HK-2 (cell line): ENCODE data around the gene MFN1.
"Not testable (repeated sequence)": the region's sequence is repeated elsewhere in the genome, so short reads cannot be mapped to it uniquely, and the experiment has no call there.

Source experiments
- DNase-seq: peaks from one replicate; pipeline ENCODE4 v3.0.0-alpha.2; 2018; ENCODE audit not compliant: unreplicated experiment

MFN1 gene

GRCh38 chr3:179347345-179348194, at the start of gene MFN1:
TSS of gene MFN1 (plus strand) at chr3:179347709. CDS start at chr3:179348852, 1,143 bp downstream.
- peak; percentile 93 for DNase-seq

- no peak for DNase-seq
These were observed 49.4 kb upstream of the MFN1 start for GRCh38 chr3:179297971-179298725.

DNA sequence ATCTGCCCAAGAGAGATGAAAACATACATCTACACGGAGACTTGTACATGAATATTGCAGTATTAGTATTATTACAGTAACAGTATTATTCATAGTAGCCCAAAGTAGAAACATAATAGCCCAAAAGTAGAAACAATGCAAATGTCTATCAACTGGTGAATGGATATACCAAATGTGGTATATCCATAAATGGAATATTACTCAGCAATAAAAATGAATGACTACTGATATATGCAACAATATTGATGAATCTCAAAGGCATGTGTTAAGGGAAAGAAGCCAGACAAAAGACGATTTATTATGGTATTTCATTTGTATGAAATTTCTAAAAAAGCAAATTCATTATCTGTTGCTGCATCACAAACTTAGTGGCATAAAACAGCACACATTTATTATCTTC, 48.2 kb upstream of the MFN1 start:
- no peak for DNase-seq

- no peak for DNase-seq
These were observed 47.4 kb upstream of the MFN1 start for GRCh38 chr3:179299999-179300613.

DNA sequence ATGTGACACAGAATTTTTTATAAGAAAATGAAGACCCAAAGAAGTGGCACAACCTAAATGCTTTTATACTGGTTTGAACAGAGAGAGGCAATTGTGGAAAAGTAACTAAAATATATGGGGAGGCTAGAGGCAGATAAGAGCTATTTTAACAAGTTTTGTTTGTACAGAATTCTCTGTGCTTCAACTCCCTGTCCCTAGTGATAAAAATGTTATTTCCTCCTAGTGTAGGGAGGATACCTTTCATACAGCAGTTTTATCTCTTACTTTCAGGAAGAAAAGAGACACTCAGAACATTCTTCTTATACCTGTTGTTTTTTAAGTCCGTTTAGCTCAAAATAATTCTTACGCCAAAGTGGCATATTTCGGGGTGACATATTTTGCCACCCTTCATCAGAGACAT, 45.9 kb upstream of the MFN1 start:
- DNase-seq, result no peak

DNA sequence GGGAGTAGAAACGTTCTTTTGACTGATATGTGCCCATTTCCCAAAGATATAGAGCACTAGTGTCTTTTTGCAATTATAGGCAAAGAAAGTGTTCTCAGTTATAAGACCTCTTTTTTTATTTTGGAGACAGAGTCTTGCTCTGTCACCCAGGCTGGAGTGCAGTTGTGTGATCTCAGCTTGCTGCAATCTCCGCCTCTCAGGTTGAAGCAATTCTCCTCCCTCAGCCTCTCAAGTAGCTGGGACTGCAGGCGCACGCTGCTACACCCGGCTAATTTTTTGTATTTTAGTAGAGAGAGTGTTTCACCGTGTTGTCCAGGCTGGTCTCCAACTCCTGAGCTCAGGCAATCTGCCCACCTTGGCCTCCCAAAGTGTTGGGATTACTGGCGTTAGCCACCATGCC, 45.4 kb upstream of the MFN1 start:
- no peak for DNase-seq

- DNase-seq, result no peak
These were observed 42.9 kb upstream of the MFN1 start for GRCh38 chr3:179304605-179305004.

DNA sequence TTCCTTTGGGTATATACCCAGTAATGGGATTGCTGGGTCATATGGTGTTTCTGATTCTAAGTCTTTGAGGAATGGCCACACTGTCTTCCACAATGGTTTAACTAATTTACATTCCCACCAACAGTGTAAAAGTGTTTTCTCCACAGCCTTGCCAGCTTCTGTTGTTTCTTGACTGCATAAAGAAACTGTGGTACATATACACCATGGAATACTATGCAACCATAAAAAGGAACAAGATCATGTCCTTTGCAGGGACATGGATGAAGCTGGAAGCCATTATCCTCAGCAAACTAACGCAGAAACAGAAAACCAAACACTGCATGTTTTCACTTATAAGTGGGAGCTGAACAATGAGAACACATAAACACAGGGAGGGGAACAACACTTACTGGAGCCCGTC, 40.1 kb upstream of the MFN1 start:
- DNase-seq, result not testable (repeated sequence)

GRCh38 chr3:179308001-179308400, 39.5 kb upstream of the MFN1 start:
- no peak for DNase-seq

DNA sequence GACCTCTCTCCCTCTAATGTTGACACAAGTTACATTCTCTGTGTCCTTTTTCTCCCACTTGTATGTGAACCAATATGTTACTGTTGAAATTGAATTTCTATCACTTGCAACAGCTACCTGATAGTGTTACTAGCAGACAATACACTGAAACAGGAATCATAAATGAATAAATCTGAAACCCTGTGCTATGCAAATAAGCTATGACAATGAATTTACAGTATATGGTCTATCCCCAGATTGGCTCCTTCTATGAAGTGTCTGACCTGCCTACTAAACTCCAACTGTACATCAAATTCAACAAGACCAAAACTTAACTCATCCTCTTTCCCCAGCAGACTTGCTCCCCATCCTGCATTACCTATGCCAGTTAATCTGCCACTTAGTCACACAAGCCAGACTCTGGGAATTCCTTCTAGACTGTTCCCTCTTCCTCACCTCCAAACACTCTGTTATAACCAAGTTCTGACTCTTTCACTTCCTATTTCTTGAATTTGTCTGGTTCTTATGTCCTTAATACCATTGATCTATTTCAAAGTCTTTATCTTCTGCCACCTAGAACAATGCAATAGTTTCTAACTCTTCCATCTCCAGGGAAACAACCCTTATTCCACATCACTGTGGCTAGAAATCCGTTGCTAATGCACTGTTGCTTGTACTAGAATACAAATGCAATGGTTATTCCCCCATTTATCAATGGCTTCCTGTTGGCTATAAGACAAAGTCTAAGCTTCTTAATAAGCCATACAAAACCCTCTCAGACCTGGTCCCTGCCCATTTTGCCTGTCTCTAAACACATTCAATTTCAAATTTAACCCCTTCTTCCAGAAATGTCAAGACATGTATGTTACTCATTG, 38.1 kb upstream of the MFN1 start:
- DNase-seq, result no peak

GRCh38 chr3:179318876-179319275, 28.6 kb upstream of the MFN1 start:
- no peak for DNase-seq

- peak; percentile 21 for DNase-seq
These were observed 25.7 kb upstream of the MFN1 start for GRCh38 chr3:179321668-179322285.

- DNase-seq, result peak; percentile 89
These were observed 25.0 kb upstream of the MFN1 start, which contains the start of gene ZNF639 for GRCh38 chr3:179322286-179323196. TSS of gene ZNF639 (plus strand) at chr3:179323031. CDS start at chr3:179328294, 5,263 bp downstream.

DNA sequence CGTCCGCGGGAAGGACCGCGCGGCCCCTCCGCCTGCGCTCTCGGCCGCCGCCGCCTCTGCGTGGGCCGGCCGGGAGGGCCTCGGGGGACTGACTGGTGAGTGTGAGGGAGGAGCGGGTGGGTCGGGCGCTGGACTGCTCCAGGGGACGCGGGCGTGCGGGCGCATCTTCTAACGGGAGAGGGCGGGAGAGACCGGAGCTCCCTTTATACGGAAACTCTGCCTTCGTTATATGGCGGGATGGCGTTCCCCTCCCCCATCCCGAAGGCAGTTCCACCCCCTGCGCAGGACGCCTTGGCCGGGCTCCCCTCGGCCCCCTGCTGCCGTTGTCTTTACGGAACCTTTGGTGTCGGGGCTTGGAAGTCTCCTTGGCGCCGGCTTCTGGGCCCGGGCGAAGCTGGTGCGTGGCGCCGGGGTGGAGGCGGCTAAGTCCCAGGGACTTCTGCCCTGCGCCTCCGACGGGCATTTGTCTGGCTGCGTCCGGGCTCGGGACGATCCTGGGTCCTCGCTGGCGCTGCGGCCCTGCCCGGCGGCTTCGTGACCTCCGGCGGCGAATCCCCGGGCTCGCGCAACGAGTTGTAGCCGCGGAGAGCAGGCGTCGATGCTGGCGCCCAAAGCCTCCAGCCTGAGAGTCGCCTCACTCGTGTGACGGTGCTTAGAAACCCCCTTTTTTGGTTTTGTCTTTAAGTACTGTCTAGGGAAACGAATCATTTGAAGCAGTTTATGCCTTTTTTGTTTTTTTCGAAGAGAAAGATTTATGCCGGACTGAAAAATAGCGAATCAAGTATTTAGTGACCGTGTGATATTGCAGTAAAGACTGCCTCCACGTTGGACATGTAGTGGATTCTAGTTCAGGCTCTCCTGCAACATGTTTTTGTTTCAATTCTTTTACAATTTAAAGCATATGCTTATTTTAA, 24.1 kb upstream of the MFN1 start:
- peak; percentile 75 for DNase-seq

DNA sequence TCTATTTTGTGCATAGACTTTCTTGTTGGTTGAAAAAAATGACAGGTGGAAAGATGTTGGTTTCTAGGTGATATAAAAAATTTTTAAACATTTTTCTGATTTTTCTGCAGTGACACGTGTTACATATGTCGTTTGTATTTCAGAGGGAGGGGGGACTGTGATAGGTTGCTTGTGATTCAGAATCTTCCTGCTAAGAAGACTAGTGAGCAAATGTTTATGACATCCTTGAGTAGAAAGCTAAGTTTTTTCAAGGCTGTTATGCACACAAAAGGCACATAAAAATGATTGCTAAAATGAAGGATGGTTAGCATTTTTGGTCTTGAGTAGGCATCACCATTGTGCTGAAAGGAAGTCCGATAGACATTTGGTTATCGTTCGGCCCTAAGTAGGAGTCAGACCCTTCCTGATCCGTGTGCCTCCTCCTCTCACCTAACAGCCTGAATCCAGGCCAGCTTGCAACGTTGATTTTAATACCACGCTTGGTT, 23.2 kb upstream of the MFN1 start:
- DNase-seq, result no peak

DNA sequence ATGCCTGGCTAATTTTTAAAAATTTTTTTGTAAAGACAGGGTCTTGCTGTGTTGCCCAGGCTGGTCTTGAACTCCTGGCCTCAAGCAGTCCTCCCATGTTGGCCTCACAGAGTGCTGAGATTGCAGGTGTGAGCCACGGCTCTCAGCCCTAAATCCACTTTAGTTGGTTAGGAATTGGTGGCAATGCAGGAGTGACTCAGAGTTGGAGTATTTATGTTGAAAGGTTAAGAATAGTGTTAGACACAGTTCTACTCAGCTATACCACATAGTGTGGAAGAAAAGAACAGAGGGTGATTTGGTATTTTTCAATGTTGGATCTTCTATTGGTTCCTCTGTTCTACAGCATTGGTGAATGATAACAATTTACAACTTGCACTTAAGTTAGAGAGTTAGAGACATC, 17.1 kb upstream of the MFN1 start:
- no peak for DNase-seq

DNA sequence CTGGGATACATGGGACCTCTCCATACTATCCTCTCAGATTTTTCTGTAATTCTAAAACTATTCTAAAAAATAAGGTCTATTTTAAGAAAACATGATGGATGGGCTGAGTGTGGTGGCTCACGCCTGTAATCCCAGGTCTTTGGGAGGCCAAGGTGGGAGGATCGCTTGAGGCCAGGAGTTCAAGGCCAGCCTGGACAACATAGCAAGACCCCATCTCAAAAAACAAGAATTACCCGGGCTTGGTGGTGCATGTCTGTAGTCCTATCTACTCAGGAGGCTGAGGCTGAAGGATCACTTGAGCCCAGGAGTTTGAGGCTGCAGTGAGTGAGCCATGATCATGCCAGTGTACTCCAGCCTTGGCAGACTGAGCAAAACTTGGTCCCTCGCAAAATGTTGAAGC, 15.3 kb upstream of the MFN1 start:
- DNase-seq, result no peak

DNA sequence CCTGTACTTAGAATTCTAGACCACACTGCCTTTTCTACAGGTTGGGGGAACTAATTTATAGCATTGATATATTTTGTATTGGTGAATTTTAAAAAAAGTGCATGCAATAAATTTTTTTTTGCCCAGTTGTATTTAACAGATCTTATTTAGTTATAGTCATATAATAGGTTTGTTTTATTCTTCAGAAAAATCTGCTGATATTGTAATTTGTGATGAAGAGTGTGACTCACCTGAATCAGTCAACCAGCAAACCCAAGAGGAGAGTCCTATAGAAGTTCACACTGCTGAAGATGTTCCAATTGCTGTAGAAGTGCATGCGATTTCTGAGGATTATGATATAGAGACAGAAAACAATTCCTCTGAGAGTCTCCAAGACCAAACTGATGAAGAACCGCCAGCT, 14.4 kb upstream of the MFN1 start:
- no peak for DNase-seq
